GM12873 (cell line): Measurements from ENCODE around the gene TRIP10.

Source experiments
- CTCF ChIP-seq: IDR thresholded peaks from 2 replicates; pipeline ENCODE4 v1.5.1; 2012; ENCODE audit warnings: low read depth, mild to moderate bottlenecking, moderate library complexity, low read length, control low read depth; ENCODE audit not compliant: insufficient read depth; ENCODE audit errors: missing control alignments

Gene TRIP10

GRCh38 chr19:6740589-6741343, 1.3 kb downstream of the TRIP10 start:
- no peak for TF ChIP-seq CTCF

- no peak for TF ChIP-seq CTCF
Observed at GRCh38 chr19:6743066-6743465, 3.6 kb downstream of the TRIP10 start.

GRCh38 chr19:6743714-6744380, 4.4 kb downstream of the TRIP10 start:
- no peak for TF ChIP-seq CTCF

GRCh38 chr19:6744381-6745301, 5.2 kb downstream of the TRIP10 start:
- no peak for TF ChIP-seq CTCF

GRCh38 chr19:6745965-6746364, 6.5 kb downstream of the TRIP10 start:
- TF ChIP-seq CTCF, result no peak

GRCh38 chr19:6750062-6750461, 10.6 kb downstream of the TRIP10 start:
- TF ChIP-seq CTCF, result no peak

GRCh38 chr19:6751189-6751588, 11.7 kb downstream of the TRIP10 start:
- TF ChIP-seq CTCF, result no peak
